GM19438 (cell line): ENCODE measurements around the gene TDP1.
A peak's percentile ranks its signal among the peaks of the same experiment; 100 is the strongest.

Experiments
- ATAC-seq: cut with Tn5 transposase; IDR thresholded peaks from one replicate; pipeline ENCODE4 v1.9.1; 2021; ENCODE audit warnings: low read depth; ENCODE audit not compliant: unreplicated experiment

The TDP1 gene

DNA sequence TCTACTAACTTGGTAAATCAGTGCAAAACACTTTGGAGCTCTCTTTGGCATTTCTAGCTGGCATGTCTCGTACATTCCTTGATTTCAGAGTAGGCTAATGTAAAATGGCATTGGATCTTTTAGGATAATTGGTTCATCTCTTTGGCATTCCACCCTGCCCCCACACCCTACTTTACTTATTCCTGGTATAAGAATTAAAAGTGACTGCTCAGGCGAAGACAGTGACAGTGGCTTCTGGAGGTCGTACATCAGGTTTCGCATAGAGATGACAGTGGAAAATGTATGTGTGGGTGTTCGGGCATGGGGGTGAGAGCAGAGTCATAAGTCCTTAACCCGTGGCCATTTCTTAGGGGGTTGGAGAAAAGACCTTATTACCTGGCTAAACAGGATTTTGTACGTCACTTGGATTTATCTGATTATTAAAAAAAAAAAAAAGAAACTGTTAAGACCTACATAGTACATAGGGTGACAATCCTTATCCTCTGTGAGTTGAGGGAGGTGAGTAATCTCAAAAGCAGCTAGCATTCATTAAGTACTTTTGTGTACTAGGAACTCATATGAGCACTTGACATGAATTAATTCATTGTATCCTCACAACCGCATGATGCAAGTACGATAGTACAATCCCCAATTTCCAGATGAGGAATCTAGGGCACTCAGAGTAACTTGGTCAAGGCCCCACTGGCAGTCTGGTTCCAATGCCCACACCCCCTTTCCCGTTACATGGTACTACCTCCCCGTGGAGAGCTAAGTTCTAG, 83.7 kb downstream of the TDP1 start:
- ATAC-seq, result no peak

DNA sequence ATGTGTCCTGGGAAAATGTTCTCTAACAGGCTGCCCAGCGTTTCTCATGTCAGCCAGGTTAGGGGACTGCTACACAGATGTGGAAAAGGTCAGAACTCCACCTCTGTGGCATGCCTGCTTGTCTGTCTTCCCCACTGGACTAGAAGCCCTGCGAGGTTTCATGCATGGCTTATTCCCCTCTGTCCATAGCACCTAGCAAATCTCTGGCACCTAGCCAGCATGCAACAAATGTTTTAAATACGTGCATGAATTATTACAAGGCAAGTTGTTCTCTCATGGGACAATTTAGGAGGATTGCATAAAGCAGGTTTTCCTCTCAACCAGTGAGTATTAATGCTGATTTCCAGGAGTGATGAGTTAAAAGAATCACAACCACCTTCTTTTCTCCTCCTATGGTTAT, 84.7 kb downstream of the TDP1 start:
- ATAC-seq, result no peak

DNA sequence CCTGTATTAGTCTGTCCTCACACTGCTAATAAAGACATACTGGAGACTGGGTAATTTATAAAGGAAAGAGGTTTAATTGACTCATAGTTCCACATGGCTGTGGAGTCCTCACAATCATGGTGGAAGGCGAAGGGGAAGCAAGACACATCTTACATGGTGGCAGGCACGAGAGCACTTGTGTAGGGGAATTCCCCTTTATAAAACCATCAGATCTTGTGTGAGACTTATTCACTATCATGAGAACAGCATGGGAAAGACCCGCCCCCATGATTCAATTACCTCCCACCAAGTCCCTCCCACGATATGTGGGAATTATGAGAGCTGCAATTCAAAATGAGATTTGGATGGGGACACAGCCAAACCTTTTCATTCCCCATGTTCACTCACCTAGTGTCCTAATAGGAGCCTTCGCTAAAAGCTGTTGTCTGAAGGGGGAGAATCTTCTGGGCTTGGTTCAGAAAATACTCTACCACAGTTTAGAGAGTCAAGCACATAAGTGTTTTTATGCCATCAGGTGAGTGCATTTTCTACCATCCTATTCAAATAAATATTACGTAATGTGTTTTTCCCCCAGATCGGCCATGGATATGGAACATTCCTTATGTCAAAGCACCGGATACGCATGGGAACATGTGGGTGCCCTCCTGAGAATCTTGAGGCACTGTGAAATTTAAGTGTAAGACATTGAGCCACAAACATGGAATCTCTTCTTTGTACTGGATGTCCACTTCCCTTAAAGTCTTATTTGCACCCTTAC, 86.9 kb downstream of the TDP1 start:
- ATAC-seq, result no peak

DNA sequence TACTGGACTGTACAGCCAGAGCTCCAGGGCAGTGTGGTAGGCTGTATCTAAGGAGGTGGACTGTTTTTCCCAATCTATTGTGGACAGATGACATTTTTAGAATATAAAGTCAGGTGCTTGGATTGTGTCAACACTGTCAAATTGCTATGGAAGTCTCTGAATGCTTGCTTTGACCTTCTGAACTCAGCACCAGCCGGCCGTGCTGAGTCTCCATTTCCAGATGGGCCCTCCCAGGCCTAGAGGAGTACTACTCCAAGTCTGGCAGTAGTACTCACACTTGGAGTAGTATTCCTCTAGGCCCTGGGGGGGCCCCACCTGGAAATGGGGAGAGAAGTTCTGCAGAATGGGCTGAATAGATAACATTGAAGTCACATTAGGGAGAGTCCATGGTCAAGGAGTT, 89.9 kb downstream of the TDP1 start:
- no peak for ATAC-seq

DNA sequence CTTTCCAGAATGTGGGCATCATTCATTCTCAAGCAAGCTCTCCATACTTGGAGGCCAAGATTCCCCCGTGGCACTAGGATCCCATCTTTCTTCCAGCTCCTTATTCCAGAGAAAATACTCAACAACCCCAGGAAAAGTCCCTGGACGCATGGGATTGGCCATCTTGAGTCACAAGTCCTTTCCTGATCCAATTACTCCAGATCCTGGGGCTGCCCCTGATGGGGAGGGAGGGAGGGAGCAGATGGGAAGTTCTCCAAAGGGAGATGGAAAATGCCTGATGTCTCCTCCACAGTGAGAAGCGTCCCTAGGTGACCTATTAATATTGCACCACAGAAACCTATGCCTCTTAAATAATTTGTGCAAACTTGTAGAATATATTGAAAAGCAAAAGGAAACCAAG, 93.7 kb downstream of the TDP1 start:
- no peak for ATAC-seq

DNA sequence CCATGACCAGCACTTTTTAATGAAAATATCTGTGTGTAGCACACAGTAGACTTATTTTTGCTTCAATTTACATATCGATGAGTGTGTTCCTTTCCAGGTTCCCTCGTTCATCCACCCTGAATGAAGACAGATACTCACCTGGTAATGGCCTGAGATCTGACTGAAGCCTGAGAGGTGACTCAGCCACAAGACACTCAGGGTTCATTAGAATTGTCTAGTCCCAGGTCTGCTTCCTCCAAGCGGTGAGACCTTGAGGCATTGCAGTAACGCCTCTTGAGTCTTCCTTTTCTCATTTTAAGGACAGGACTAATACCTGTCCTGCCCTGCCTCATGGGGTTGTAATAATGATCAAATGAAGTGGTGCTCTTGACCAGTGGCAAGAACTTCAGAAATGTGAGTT, 94.5 kb downstream of the TDP1 start:
- ATAC-seq, result no peak

DNA sequence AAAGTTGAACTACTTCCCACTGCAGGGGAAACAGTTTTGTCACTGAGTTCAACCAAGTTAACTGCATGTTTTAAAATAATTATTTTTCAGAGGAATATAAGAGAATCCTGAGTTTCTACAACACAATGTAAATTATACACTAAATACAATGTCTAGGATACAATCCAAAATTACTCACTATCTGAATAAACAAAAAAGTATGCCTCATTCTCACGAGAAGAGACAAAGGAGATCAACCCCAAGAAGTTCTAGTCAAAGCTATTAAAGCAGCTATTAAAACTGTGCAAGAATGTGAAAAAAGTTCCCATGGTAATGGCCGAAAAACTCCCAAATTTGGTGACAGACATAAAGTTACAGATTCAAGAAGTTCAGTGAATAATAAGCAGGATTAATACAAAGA, 97.3 kb downstream of the TDP1 start:
- ATAC-seq, result no peak

DNA sequence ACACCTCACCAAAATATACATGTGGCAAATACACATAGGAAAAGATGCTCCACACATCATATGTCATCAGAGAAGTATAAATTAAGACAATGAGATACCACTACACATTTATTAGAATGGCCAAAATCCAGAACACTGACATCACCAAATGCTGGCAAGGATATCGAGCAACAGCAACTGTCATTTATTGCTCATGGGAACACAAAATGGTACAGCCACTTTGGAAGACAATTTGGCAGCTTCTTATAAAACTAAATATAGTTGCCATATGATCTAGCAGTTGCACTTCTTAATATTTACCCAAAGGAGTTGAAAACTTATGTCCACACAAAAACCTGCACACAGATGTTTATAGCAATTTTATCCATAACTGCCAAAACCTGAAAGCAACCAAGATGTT, 99.1 kb downstream of the TDP1 start:
- no peak for ATAC-seq

DNA sequence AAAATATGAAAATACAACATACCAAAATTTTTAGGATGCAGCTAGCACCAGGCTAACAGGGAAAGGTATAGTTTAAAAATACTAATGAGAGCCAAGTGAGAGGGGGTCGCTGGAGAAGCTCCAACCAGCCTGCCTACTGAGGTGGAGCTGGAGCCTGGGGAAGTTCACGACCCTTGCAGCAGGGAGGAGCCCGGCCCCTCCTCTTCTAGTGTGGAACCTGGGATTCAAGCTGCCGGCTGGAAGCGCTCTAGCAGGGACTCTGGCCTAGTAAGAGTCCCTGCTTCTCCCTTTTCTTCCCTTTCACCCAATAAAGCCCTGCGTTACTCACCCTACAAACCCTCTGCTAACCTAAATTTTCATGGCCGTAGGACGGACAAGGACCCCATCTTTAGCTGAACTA, 101.1 kb downstream of the TDP1 start:
- no peak for ATAC-seq

DNA sequence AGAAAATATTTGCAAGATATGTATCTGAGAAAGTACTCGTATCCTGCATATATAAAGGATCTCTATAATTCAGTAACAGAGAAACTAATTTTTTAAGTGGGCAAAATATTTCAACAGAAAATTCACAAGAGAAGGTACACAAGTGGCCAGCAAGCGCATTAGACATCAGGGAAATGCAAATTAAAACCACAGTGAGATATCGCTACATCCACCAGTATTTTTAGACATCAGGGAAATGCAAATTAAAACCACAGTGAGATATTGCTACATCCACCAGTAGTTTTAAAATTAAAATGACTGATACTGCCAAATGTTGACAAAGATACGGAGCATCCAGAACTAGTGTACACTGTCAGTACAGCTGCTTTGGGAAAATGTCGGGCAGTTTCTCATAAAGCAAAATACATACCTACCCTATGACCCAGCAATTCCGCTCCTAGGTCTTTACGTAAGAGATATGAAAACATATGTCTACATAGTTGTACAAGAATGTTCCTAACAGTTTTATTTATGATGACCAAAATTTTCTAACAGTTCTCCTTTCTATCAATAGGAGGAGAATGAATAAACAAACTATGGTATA, 103.2 kb downstream of the TDP1 start:
- ATAC-seq, result no peak

DNA sequence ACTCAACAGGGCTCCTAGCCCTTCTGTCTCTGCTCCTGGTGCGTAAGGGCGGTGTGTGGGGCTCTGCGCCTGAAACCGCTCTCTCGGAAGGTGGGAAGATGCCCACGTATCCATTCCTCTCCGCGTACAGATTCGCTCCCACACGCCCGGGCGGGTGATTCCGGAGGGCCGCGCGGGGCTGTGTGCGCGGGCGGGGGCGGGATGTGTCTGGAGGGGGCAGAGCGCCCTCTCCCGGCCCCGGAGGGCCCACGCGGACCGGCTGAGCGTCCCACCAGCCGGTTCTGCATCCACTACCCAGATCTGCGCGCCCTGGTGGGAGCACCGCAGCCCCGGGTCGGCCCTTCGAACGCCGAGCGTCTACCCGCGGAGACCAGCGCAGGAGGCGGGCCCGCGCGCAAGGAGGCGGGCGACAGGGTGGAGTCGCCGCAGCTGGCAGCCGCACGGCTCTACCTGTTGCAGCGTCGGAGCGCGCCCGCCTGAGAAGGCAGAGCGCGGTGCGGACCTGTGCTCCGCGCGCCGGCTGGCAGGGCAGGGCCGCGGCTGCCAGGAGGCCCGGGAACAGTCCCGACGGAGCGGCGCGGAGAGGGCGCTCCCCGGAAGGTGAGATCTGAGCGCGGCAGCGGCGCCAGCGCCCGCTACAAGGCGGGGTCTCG, 104.7 kb downstream of the TDP1 start:
- ATAC-seq, result peak; percentile 68

DNA sequence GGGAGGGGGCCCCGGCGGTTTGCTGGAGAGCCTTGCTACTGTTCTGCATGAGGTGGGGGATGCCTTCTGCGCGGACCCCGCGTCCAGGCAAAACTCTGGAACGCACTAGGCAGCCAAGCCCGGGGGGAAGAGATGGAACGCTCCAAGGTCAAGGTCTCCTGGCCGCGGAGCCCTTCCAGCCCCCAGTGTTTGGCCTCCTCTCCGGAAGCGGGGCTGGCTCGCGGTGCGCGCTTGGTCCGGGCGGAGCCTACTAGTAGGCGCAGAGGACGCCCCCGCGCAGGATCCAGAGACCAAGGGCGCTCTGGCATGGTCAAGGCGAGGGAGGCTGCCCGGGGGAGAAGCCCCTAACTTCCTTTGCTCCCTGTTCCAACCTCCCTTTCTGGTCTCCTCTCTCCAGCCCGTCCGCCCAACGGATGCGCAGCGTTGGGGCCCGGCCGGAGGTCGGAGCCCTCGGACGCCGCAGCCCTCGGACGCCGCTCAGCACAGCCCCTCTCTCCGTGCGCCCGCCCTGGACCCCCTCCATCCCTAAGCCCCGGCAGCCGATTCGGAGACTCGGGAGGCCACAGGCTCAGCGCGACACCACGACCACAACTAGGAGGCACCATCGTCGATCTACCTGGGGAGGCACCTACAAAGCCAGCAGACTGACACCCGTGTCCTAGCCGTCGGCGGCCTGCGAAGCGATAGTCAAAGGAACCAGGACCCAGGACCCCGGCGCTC, 105.4 kb downstream of the TDP1 start:
- no peak for ATAC-seq

DNA sequence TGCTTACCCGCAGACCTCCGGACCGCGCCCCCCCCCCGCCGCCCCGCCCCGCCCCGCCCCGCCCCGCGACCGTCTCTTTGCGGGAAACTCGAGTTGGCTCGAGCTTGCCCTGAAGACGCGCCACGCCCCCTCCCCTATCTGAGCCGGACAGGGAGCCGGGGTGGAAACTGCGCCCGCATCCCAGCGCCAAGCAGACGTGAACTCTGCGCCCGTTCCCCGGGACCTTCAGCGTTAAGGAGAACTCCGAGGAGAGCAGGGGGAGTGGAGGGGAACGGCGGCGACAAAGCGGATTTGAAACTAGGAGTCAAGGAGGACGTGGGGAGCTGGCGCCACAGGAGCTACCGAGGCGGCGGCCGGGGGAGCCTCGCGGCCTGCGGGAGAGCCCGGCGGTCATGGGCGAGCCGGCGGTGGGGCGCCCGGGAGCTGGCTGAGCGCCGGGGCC, 106.0 kb downstream of the TDP1 start, which contains the start of gene KCNK13:
TSS of gene KCNK13 (plus strand) at position 310 of the 442 bp plus-strand sequence. CDS start 212 bp downstream, outside the sequence.
- no peak for ATAC-seq

DNA sequence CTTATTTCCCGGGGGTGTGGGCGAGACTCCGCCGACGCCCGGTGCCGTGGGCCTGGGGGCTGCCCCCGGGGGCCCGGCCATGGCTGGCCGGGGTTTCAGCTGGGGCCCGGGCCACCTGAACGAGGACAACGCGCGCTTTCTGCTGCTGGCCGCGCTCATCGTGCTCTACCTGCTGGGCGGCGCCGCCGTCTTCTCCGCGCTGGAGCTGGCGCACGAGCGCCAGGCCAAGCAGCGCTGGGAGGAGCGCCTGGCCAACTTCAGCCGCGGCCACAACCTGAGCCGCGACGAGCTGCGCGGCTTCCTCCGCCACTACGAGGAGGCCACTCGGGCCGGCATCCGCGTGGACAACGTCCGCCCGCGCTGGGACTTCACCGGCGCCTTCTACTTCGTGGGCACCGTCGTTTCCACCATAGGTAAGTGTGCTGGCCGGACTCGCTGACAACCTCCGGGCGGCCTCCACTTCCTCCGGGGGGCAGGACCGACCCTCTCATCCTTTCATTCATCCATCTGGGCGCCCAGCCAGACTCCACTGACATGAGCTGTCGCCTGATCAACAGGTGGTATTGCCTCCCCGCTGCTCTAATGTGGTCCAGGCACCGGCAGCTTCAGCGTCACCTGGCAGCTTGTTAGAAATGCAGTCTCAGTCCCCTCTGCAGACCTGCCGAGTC, 106.5 kb downstream of the TDP1 start:
- ATAC-seq, result no peak

DNA sequence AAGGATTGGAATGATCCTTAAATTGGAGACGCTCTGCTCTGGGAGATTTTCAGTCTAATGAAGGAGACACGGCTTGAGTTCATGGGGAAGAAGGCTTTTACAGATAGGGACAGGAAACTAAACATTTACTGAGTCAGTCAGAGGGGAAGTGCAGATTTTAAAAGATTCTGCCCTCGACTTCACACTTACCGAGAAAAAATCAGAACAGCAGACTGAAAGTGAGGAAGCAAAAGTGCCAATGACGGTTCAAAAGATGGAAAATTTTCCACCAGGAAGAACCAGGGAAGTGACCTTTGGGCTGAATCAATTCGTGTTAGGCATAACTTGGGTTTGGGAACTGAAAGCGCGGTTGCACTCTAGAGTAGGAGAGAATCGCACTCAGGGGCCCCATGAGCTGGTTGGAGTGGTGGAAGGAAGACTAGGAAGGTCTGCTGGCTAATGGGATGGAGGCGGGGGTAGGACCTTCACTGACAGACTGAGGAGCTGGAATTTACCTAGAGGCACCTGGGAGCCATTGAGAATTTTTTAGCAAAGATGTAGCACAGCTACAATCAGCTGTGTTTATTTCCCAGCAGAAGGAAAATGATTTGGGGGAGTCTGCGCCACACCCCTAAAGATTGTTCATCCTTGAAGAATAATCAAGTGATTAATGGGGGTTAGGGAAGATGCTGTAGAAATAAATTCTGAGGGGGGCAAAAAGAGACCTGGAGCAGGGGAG, 107.3 kb downstream of the TDP1 start:
- no peak for ATAC-seq

DNA sequence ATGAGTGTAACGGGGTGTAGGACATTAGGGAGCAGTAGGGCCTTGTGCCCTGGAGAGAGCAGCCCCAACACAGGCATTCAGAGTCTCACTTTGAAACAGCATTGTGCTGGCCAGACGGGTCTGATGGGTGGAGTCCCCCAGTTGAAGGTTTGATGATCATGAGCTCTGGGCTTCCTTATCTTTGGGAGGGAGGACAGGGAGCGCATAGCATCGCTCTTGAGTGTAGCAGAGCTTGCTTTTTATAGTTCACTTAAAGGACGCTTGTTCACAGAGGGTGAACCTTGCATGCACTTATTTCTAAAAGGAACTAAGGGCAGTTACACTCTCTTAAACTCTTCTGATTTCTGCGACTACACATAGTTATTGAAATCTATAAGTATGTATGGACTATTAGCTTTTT, 116.6 kb downstream of the TDP1 start:
- no peak for ATAC-seq

DNA sequence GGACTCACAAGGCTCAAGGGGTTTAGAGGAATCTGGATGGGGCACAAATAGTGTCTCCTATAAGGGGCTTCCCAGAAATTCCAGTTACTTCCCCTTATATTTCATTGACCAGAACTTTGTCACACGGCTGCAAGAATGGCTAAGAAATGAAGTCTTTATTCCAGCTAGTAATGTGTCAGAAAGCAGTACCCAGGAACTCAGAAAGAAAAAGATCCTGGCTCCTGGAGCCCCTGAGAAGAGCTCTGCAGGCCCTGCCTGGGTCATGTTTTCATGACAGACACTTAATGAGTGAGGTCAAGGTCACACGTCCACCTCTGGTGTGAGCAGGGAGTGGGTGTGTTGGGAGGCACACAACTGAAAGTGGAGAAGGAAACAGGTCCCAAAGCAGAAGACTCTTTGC, 123.8 kb downstream of the TDP1 start:
- no peak for ATAC-seq

DNA sequence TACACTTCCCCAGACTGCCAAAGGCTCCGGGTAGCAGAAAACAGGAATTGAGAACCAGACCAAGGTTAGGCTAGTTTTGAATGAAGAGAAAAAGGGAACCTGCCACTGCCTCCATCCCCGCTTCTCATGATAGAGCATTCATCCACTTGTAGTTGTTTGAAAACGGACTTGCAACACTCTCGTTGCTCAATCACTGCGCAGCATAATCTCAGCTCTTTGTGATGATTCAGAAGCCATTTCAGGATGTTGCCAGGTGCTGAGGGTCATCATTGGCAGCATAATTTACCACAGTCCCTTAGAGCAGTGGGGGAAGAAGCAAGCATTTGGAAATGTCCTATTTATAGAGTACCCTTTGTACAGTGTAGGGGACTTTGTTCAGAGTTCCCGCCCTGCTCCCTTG, 131.7 kb downstream of the TDP1 start:
- ATAC-seq, result no peak

DNA sequence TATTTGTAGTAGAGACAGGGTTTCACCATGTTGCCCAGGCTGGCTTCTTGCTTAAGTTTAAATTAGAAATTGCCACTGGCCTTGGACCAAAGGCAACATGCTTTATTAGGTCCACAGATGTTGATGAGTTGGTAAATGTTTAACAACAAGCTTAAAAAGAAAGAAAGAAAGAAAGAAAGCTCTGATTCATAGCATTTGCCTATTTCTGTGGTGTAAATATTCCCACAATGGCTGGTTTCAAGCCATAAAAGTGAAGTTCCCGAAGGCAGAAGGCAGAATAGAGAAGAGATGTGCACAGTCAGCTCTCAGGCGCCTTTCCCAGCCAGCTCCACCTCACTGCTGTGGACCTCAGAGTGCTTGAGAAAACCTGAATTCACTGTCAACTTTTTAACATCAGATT, 132.4 kb downstream of the TDP1 start:
- ATAC-seq, result no peak
